ENCODE measurements around the gene P3H2.
"Not testable (repeated sequence)": the region's sequence is repeated elsewhere in the genome, so short reads cannot be mapped to it uniquely, and the experiment has no call there.

Gene P3H2

DNA sequence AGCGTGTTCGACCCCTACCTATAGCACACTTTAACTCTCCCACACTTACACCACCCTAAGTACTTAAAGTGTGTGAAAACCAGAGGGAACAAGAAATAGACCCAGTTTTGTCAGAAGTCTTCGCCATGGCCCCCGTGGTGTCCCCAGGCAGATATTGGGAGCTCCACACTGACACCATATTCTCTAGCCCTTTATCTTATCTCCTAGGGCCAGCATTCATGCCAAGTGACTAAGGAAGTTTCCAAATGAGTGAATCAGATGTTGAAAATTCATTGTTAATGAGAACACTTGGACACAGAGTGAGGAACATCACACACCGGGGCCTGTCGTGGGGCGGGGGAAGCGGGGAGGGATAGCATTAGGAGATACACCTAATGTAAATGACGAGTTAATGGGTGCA is 31.8 kb downstream of the P3H2 start:
- TF ChIP-seq, protein P1, sequence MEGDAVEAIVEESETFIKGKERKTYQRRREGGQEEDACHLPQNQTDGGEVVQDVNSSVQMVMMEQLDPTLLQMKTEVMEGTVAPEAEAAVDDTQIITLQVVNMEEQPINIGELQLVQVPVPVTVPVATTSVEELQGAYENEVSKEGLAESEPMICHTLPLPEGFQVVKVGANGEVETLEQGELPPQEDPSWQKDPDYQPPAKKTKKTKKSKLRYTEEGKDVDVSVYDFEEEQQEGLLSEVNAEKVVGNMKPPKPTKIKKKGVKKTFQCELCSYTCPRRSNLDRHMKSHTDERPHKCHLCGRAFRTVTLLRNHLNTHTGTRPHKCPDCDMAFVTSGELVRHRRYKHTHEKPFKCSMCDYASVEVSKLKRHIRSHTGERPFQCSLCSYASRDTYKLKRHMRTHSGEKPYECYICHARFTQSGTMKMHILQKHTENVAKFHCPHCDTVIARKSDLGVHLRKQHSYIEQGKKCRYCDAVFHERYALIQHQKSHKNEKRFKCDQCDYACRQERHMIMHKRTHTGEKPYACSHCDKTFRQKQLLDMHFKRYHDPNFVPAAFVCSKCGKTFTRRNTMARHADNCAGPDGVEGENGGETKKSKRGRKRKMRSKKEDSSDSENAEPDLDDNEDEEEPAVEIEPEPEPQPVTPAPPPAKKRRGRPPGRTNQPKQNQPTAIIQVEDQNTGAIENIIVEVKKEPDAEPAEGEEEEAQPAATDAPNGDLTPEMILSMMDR (conservative IDR thresholded peaks at IDR 0.05; ENCODE audit: low read depth, low read length) = no peak
- Histone ChIP-seq H3K9ac (no peak overlapping the region), H4K20me1 (ENCODE audit: insufficient read depth) (no peaks in the 10 kb centered on the region), H3K4me3 (IDR thresholded peaks at IDR 0.05; ENCODE audit: insufficient read depth, low read depth, low read length) (no peak overlapping the region), H3K4me2 (no peak overlapping the region), H3K79me2 (ENCODE audit: insufficient read depth, low read depth) (no peaks in the 10 kb centered on the region), H3K36me3 (ENCODE audit: insufficient read depth) (no peaks in the 10 kb centered on the region), H2AFZ (ENCODE audit: low read depth) (no peak overlapping the region), H3K27me3 (ENCODE audit: insufficient read depth, low read depth) (no peaks in the 10 kb centered on the region), H3K27ac (no peak overlapping the region), H3K4me1 (ENCODE audit: low read depth, poor library complexity, severe bottlenecking) (no peaks in the 10 kb centered on the region)

DNA sequence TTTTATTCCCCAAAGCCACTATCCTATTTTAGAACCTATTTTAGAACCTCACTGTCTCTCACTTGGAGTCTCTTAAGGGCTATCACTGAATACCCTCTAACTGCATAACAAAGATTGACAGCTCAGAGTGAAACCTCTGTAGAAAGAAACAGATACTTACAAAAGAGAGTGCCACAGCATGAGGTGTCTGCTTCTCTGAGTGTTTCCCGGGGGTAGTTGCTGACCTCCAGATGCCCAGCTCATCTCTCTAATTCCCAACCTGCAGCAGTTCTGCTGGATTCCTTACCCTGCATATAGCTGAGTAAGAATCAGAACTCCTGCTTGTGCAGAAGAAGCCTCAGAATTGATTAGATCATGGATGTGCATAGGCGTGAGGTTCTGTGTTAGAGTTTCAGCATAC is 34.5 kb downstream of the P3H2 start:
- Histone ChIP-seq H3K36me3 (ENCODE audit: insufficient read depth) (no peaks in the 10 kb centered on the region), H3K27ac (no peak overlapping the region), H4K20me1 (ENCODE audit: insufficient read depth) (no peaks in the 10 kb centered on the region), H3K9ac (no peak overlapping the region), H3K4me2 (no peak overlapping the region), H3K27me3 (ENCODE audit: insufficient read depth, low read depth) (no peaks in the 10 kb centered on the region), H2AFZ (ENCODE audit: low read depth) (no peak overlapping the region), H3K4me3 (IDR thresholded peaks at IDR 0.05; ENCODE audit: insufficient read depth, low read depth, low read length) (no peak overlapping the region), H3K4me1 (ENCODE audit: low read depth, poor library complexity, severe bottlenecking) (no peaks in the 10 kb centered on the region), H3K79me2 (ENCODE audit: insufficient read depth, low read depth) (no peaks in the 10 kb centered on the region)
- TF ChIP-seq, protein P1 (conservative IDR thresholded peaks at IDR 0.05; ENCODE audit: low read depth, low read length) = no peak

DNA sequence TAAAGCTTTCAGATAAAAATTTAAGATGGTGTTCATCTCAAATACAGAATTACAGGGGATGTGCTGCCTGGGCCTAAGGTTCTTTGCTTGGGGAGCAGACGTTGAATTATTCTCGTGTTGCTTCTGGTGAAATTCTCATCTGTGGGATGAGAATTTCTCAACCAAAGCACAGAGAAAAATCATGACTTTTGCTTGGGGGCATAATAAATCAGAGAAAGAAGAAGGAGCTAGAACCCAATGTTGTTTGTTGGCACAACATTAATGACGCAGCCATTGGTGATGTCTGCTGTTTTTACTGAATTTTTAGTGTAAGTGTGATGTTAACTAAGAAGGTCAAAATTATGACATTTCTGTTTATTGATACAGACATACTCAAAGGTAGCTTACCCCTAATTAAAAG is 35.7 kb downstream of the P3H2 start:
- Histone ChIP-seq H3K9ac (no peak overlapping the region), H2AFZ (ENCODE audit: low read depth) (no peak overlapping the region), H4K20me1 (ENCODE audit: insufficient read depth) (no peaks in the 10 kb centered on the region), H3K36me3 (ENCODE audit: insufficient read depth) (no peaks in the 10 kb centered on the region), H3K27me3 (ENCODE audit: insufficient read depth, low read depth) (no peaks in the 10 kb centered on the region), H3K4me2 (no peak overlapping the region), H3K4me3 (IDR thresholded peaks at IDR 0.05; ENCODE audit: insufficient read depth, low read depth, low read length) (no peak overlapping the region), H3K27ac (no peak overlapping the region), H3K4me1 (ENCODE audit: low read depth, poor library complexity, severe bottlenecking) (no peaks in the 10 kb centered on the region), H3K79me2 (ENCODE audit: insufficient read depth, low read depth) (no peaks in the 10 kb centered on the region)
- TF ChIP-seq, protein P1 (conservative IDR thresholded peaks at IDR 0.05; ENCODE audit: low read depth, low read length) = no peak

DNA sequence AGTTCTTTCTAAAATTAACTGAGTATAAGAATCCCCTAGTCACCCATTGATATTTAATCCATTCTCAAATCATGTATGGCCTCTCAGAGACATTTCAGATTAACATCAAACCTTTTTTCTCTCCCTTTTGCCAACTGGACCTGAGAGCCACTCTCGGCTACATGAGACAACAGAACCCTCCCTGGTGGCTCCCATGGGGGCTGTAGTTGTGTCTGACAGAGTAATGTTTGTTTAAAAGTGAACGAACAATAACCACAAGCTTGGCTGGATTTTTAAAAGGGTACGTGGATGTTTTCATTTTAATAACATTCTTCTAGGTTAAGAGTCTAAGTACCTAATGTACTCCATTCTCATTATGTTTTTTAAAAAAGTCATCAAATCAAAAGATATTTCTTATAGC is 37.1 kb downstream of the P3H2 start:
- Histone ChIP-seq H3K4me1 (ENCODE audit: low read depth, poor library complexity, severe bottlenecking) (no peaks in the 10 kb centered on the region), H2AFZ (ENCODE audit: low read depth) (no peak overlapping the region), H3K27me3 (ENCODE audit: insufficient read depth, low read depth) (no peaks in the 10 kb centered on the region), H3K27ac (no peak overlapping the region), H3K36me3 (ENCODE audit: insufficient read depth) (no peaks in the 10 kb centered on the region), H3K79me2 (ENCODE audit: insufficient read depth, low read depth) (no peaks in the 10 kb centered on the region), H3K4me3 (IDR thresholded peaks at IDR 0.05; ENCODE audit: insufficient read depth, low read depth, low read length) (no peak overlapping the region), H3K4me2 (no peak overlapping the region), H4K20me1 (ENCODE audit: insufficient read depth) (no peaks in the 10 kb centered on the region), H3K9ac (no peak overlapping the region)
- TF ChIP-seq, protein P1 (conservative IDR thresholded peaks at IDR 0.05; ENCODE audit: low read depth, low read length) = no peak

DNA sequence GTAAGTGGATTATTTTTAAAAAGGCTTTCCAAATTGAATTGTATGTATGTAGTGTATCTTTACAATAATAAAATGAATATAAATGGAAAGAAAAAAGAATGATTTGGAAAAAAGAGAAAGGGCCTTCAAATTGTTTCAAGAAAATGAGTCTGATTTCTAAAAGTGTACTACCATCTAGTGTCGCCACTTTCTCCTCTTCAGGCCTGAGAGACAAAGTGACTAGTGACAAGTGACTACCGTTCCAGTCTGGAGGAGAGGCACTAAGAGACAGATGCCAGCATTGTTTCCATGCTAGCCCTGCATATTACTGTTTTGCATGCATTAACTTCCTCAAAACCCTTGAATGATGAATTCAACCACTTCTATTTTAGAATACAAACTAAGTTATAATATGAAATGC is 39.3 kb downstream of the P3H2 start:
- H3K27me3 ChIP-seq (ENCODE audit: insufficient read depth, low read depth) = no peaks in the 10 kb centered on the region
- no peaks in the 10 kb centered on the region for H3K36me3 ChIP-seq (ENCODE audit: insufficient read depth)
- no peaks in the 10 kb centered on the region for H4K20me1 ChIP-seq (ENCODE audit: insufficient read depth)
- H3K79me2 ChIP-seq (ENCODE audit: insufficient read depth, low read depth) = no peaks in the 10 kb centered on the region
- no peak overlapping the region for H3K4me3 ChIP-seq (IDR thresholded peaks at IDR 0.05; ENCODE audit: insufficient read depth, low read depth, low read length)
- H3K27ac ChIP-seq = no peak overlapping the region
- H2AFZ ChIP-seq (ENCODE audit: low read depth) = no peak overlapping the region
- no peak overlapping the region for H3K4me2 ChIP-seq
- no peak overlapping the region for H3K9ac ChIP-seq
- H3K4me1 ChIP-seq (ENCODE audit: low read depth, poor library complexity, severe bottlenecking) = no peaks in the 10 kb centered on the region
- TF ChIP-seq, protein P1 (conservative IDR thresholded peaks at IDR 0.05; ENCODE audit: low read depth, low read length) = no peak

DNA sequence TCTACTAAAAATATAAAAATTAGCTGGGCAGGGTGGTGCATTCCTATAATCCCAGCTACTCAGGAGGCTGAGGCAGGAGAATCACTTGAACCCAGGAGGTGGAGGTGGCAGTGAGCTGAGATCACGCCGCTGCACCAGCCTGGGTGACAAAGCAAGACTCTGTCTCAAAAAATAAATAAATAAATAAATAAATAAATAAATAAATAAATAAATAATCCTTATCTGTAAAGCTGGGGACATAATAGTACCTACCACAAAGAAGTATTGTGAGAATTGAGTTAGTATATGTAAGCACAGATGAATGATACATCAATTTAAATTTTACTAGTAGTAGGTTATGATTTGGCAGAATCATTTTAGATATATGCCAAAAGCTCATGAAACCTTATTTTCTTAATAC is 41.5 kb downstream of the P3H2 start:
- not testable (repeated sequence) for H3K4me1 ChIP-seq (ENCODE audit: low read depth, poor library complexity, severe bottlenecking); H3K36me3 ChIP-seq (ENCODE audit: insufficient read depth); H4K20me1 ChIP-seq (ENCODE audit: insufficient read depth); H3K4me2 ChIP-seq; H3K9ac ChIP-seq; H3K79me2 ChIP-seq (ENCODE audit: insufficient read depth, low read depth); H3K4me3 ChIP-seq (IDR thresholded peaks at IDR 0.05; ENCODE audit: insufficient read depth, low read depth, low read length); H3K27me3 ChIP-seq (ENCODE audit: insufficient read depth, low read depth); H2AFZ ChIP-seq (ENCODE audit: low read depth); H3K27ac ChIP-seq

All from KMS-11 (cell line).